ENCODE results near the gene PLCD3.
A peak's percentile ranks its signal among the peaks of the same experiment; 100 is the strongest.

Gene PLCD3

DNA sequence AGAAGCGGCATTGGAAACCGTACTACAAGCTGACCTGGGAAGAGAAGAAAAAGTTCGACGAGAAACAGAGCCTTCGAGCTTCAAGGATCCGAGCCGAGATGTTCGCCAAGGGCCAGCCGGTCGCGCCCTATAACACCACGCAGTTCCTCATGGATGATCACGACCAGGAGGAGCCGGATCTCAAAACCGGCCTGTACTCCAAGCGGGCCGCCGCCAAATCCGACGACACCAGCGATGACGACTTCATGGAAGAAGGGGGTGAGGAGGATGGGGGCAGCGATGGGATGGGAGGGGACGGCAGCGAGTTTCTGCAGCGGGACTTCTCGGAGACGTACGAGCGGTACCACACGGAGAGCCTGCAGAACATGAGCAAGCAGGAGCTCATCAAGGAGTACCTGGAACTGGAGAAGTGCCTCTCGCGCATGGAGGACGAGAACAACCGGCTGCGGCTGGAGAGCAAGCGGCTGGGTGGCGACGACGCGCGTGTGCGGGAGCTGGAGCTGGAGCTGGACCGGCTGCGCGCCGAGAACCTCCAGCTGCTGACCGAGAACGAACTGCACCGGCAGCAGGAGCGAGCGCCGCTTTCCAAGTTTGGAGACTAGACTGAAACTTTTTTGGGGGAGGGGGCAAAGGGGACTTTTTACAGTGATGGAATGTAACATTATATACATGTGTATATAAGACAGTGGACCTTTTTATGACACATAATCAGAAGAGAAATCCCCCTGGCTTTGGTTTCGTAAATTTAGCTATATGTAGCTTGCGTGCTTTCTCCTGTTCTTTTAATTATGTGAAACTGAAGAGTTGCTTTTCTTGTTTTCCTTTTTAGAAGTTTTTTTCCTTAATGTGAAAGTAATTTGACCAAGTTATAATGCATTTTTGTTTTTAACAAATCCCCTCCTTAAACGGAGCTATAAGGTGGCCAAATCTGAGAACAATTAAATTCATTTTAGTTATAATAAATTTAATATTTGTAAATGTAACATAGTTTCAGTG lies 17.7 kb upstream of the PLCD3 start:
- DNase-seq = peak in 2 of 5 experiments; percentile 17 to 56

DNA sequence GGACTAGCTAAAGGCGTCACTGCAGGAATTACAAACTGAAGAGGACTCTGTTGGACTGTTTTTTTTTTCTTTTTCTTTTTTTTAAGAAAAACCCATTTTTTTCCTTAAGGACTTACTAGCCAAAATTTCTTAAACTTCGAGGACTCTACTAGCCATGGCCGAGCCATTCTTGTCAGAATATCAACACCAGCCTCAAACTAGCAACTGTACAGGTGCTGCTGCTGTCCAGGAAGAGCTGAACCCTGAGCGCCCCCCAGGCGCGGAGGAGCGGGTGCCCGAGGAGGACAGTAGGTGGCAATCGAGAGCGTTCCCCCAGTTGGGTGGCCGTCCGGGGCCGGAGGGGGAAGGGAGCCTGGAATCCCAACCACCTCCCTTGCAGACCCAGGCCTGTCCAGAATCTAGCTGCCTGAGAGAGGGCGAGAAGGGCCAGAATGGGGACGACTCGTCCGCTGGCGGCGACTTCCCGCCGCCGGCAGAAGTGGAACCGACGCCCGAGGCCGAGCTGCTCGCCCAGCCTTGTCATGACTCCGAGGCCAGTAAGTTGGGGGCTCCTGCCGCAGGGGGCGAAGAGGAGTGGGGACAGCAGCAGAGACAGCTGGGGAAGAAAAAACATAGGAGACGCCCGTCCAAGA lies 16.8 kb upstream of the PLCD3 start:
- DNase-seq = peak; percentile 33 to 83 (median 64)

DNA sequence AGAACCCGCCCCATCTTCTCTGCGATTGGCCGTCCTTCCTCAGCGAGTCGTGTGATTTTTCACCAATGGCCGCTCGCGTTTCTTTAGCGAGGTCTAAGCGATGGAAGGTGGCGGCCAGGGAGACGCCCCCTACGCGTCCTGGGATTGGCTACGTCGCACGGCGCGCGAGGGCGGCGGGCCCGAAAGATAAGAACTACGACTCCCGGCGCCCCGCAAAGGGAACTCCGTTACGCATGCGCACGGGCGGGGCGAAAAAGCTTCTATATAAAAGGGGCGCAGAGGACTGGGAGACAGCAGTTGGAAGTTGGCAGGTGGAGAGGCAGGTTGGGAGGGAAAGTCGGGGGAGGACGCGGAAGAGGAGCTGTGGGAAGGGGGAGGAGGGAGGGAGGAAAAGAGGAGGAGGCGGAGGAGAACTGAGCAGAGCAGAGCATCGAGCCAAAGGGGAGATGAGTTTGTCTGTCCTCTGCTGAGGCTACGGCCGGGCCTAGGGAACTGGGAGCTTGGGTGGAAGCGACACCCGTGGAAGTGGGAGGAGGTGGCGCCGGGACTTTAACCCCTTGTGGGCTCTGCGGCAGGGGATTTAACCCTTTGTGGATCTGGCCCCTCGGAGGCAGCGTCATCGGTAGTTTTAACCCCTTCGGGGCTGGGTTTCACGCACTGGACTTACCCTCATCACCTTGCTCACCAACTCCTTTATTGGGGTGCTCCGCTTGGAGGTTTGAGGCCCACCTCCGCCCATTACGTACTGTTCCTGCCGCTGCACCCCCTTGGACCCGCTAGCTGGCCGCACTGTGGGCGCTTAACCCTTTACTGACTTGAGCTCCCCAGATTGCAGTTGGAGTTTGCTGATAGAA lies 16.1 kb upstream of the PLCD3 start, which contains the start of gene HEXIM1:
Gene HEXIM1, plus strand, starts transcription at position 293 of the 854 bp plus-strand sequence. CDS start 716 bp downstream, outside the sequence.
- peak; percentile 95 to 100 (median 98) for DNase-seq

DNA sequence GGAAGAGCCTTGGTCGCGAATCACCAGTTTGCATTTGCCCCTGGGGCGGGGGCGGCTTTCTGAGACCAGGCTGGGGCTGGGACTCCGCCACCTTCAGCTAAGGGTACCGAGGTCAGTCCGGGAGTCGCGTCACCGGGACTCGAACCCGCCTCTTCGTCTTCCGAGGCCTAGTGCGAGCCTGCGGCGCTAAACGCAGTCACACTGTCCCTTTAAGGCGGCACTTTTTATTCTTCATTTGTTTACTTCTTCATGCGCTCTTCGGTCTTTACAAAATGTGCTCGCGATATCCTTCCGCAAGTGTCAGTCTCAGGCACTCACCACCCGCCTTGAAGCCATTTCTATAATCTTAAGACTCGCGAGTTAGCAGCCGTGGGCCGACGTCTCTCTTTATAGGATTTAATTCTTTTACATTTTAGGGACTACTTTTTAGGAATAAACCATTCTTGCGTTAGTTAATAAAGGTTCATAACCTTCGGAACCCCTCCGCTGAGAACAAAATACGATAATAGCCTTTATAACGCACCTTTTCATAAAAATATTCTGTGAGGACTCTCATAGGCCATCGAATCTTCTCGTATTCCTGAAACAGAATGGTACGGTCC lies 15.4 kb upstream of the PLCD3 start:
- peak; percentile 29 to 97 (median 69) for DNase-seq

DNA sequence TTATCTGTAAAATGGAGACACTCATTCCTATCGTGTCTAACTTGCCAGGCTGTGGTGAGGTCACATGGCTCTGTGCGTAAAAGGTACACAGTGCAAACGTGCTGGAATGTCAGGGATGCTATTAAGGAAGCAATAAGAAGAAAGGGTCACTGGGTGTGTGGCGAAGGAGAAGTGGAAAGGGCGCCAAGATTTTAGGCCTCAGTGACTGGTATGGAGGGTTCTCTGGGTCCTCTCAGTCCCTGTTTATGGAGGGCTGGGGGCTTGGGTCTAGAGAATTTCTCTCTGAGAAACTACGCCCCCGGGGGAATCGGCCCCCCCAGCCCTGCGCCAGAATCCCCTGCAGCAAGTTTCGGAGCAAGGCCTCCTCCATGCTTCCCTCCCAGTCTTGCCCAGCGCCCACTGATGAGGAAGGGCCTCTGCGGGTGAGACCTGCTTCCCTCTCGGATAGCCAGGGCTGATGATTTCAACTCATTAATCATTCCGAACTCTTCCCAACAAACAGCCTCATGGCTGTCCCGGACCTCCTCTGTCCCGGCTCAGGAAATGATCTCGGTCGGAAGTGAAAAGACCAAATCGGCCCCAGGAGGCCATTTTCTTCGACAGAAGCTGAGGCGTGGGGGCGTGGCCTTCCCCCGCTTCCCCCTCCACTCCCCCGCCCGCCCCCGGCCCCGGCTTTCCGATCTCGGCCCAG lies 14.7 kb upstream of the PLCD3 start:
- peak in 3 of 5 experiments; percentile 40 to 88 (median 62) for DNase-seq

DNA sequence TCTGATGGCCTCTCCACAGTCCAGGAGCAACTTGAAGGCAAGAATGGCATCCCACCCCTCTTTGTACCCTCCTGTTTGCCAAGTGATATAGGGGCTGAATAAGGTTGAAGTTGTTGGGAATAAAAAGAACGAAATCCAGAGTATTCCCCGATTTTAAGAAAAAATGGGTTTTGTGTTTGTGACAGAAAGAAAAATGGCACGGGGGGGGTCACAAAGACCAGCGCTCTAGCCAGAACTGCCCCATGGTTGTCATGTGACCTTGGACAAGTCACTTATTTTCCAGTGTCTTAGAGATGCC lies 14.2 kb upstream of the PLCD3 start:
- DNase-seq = no peak

DNA sequence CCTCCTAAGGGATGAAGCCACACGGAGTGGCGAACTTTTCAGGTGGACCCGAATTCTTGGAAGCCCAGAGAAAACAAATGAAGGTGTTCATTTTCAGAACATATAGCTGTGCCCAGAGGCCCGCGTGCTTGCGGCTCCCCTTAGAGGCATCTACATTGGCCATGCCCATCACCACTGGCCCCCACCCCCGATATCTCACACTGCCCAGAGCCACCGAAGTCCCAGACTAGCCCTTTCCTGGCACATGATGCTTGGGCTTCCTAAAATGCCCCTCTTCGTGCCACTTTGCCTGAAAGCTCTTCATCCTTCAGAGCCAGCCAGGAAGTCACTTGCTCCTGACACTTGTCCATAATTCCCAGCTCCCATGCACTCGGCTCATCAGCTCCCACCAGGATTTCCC lies 13.9 kb upstream of the PLCD3 start:
- no peak for DNase-seq

DNA sequence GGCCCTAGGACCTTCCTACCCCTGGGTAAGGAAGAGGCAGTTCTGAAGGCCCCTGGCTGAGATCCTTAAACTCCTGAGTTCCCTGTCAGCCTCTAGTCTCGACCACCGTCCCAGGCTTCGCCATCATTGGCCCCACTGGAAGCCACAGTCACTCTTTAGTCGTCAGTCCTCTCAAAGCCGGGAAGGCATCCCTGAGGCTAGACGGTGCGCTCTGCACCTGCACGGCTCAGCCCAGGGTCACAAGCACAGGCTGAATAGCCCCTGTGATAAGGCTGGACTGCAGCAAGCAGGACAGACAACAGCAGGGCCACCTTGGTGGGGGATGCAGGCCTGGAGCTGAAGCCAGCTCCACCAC lies 12.7 kb upstream of the PLCD3 start:
- no peak for DNase-seq

DNA sequence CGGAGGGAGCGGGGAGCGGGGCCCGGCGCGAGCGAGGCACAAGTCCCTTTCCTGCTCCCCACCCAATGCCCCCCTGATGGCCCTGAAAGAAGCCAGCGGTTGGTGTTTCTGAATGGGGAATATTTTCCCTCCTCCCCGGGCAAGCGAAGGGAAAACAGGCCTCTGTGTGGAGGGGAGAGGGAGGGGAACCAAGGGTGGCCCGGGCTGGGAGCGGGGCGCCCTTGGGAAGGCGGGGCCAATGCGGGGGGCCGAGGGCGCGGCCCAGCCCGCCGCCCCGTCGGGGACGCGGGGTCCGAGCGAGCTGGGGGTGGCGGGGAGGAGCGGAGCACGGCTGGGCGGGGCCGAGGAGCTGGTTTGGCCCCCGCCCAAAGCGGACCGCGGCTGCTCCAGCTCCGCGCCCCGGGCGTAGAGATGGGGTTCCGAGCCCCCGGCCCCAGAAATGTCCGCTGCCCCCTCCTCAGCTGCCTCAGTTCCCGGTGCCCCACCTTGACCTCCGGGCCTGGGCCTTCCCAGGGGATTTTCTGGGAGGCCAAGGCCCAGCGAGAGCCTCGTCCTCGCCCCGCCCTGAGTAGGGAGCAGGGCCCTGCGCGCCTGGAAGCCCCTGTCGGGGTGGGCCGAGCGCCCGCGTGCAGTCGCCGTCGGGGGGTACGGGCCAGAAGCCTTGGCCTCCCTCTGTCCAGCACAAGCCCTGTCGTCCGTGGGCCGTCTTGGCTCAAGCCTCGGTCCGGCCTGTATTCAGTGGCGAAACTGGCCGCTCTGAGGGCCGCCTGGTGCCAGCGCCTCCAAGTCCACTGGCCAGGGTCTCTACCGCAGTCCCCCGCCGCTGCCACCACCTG lies 12.1 kb upstream of the PLCD3 start:
- no peak for DNase-seq

DNA sequence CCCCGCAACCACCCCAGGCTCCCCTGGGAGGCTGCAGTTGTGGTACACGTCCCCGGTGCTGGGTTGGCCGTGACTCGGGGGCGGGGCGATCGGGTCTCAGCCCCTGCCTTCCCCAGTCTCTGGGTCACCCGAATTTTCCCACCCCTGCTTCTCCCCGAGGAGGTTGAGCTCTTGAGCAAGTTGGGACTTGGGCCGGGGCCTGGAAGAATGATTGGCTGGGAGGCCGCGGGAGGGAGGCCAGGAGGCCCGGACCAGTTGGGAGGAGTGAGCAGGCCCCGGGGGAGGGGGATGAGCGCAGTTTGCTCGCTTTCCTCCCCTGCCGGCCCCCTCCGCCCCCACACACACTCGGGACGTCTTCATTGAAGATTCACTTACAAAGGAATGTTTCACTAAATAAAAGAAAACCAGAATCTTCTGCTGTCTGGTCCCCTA lies 11.5 kb upstream of the PLCD3 start:
- DNase-seq = no peak

DNA sequence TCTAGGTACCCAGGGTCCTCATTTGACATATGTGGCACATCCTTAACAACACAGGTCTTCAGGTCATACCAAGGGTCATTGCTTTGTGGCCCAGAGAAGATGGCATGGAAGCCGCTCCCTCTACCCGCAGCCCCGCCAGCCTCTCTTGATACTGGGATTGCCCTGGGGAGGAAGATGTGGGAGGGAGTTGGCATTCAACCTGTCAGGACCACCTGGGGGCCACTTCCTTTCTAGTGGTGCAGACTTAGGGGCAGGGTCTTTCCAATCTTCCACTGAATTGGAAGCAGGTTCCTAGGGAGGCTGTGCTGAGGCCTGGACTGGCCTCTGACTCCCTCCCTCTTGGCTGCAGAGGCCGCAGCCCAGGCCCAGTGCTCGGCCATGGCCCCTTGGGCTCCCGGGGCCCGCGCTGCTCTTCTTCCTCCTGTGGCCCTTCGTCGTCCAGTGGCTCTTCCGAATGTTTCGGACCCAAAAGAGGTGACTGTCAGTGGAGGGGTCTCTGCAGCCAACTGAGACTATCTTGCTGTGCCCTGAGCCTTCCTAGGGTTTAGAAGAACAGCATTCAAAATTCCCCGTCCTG lies 10.9 kb upstream of the PLCD3 start:
- DNase-seq = no peak

DNA sequence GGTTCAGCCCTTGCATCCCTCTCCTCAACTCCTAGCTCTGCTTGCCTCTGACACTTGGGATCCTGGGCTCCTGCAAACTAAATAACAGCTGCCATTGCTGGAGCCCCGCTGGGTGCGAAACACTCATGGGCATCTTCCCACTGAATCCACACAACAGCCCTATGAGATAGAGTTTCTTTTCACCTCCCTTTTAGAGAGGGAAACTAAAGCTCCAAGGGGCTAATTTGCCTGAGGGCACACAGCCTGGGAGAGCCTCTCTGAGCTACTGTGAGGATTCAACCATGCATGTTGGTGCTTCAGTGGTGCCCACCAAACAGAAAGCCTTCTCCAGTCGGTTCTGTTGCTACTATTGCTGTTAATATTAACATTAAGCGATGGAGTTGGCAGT lies 7.2 kb upstream of the PLCD3 start:
- no peak for DNase-seq

DNA sequence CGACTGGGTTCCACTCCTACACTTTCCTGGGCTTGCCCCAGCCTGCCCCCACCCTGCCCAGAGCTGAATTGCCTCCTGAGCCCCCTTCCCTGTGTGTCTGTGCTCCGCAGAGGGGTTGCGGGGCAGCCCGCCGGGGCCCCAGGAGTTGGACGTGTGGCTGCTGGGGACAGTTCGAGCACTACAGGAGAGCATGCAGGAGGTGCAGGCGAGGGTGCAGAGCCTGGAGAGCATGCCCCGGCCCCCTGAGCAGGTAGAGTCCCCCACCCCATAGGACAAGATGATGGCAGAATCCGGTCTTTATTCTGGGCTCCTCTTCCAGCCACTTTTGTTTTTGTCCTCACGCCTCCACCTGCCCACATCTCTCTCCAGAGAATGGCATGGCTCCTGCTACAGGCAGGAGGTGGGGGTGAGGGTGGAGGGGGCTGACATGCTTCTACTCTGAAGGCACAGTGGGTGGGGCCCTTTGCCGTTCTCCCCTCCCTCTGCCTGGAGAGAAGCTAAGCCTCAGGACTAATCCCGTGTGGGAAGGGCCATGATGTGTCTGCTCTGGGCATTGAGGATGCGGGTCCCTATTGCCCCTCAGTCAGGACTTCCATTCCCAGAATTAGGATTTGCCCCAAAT lies 6.7 kb upstream of the PLCD3 start:
- no peak for DNase-seq

DNA sequence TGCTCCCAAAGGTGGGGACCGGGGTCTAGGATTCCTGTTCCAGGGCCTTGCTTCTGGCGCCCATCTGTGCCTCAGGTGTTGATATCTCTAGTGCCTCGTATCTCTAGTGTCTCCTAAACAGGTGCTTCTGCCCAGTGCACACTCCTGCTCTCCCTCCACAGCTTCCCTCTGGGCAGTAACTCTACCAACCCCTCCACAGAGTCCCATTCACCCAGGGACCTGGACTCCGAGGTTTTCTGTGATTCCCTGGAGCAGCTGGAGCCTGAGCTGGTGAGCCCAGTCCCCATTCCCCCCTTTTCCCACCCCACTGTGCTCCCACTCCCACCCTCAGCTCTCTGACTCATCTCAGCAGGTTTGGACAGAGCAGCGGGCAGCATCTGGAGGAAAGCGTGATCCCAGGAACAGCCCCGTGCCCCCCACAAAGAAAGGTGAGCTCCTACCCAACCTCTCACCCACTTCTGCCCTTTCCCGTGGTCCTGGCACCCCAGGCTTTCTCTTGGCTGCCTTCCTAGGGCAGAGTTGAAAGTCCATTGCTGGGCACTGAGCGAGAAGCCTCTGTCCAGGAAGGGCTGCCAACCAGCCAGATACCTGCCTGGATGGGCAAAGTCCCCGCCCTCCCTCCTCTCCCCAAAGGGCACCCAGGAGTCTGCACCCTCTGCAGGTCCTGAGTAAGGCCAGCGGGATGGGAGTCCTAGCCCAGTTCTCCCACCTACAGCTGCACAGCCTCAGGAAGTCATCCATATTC lies 5.4 kb upstream of the PLCD3 start:
- DNase-seq = no peak

DNA sequence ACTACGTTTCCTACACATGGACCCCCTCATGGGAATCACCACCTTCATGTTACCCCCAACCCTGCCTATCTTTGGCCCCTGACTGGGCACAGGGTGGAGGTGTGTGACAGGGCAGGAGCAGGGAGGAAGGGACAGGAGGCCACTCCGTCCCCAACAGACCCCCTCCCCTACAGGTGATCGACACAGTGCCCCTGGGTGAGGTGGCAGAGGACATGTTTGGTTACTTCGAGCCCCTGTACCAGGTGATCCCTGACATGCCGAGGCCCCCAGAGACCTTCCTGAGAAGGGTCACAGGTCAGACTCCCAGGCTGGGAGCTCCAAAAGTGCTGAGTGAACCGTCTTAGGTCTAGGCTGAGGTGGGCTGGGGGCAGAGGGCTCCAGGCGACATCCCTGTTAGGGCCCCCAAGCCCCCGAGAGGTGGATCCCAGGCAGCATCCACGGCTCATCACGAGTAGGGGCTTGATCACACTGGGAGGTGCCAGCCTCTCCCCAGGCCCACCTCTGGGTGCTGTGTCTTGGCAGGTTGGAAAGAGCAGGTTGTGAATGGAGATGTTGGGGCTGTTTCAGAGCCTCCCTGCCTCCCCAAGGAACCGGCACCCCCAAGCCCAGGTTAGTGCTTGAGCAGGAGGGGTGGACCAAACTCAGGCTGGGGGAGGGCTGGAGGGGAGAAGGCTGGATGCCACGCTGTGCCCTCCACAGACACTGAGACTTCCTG lies 4.7 kb upstream of the PLCD3 start:
- no peak for DNase-seq

DNA sequence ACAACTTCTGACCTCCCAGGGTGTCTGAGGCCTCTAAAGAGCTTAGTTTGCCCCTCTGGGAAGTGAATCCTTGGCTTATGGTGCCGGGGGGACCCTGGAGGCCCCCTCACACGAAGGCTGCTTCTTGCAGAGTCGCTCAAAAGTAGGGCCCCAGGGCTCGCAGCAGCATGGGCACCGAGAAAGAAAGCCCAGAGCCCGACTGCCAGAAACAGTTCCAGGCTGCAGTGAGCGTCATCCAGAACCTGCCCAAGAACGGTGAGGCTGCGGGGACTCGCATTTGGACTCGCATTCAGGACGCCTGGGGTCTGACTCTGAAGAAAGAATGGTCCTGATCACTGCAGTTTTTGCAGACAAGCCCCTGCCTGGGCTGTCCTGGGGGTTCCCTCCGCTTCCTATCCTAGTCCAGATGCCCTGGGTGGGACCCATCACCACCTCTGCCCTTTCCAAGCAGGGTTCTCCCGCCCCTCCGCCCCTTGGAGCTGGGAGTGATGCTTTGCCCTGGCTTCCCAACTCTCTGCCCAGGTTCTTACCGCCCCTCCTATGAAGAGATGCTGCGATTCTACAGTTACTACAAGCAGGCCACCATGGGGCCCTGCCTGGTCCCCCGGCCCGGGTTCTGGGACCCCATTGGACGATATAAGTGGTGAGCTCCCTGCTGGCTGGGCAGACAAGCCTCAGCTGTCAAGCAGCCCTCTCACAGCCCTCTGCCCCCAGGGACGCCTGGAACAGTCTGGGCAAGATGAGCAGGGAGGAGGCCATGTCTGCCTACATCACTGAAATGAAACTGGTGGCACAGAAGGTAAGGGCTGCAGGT lies 3.9 kb upstream of the PLCD3 start:
- DNase-seq = no peak

DNA sequence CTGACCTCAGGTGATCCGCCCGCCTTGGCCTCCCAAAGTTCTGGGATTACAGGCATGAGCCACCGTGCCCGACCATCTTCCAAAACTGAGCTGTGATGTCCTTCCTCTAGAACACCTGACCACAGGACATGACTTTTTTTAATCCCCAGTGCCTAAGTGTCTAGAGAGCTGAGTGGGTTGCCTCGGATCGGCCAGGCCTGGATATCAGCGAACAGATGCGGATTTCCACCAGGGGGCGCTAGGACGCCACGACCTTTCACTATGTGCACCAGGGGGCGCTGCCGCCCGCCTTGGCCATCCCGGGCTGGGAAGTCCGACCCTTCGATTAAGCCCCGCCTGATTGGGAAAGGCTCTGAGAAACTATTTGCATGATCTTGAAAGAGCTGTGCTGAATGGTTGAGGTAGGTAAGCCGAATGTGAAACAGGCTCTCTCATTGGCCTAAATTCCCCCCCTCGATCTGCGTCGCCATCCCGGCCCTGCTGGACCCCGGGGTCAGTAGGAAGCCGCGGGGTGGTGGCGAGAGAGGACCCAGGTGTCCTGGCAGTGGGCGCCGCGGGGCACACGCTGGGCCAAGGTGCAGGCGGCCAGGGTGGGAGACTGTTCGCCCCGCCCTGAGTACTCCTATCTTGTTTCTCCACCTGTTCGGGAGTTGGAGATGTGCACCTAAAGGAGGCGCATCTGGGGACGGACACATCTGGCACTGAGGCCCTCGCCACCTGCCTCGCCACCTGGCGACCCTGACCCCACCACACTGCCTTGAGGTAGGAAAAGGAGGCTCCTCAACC lies 3.1 kb upstream of the PLCD3 start, which contains the start of gene ACBD4:
Gene ACBD4, plus strand, starts transcription at position 496 of the 786 bp plus-strand sequence. CDS start 458 bp downstream, outside the sequence.
- DNase-seq = peak; percentile 93 to 96 (median 95)
